IMR-90 (cell line): ENCODE data around the gene APC. TPM values are rescaled to one million over a fixed set of nuclear protein-coding genes. Genes with fewer than 3 reads are reported as not detected.

Experiments
- ATAC-seq: fragments of 200-7000 bp; cut with Tn5 transposase; 2 replicates; pipeline ENCODE4 v1.9.1; 2020; ENCODE audit warnings: low read depth, mild to moderate bottlenecking, moderate library complexity
- BruUV-seq: library from RNA; stranded (reverse); fragments of 400-500 nt; replicated peaks from 2 replicates; lab custom pipeline; 2021; lab: Mats Ljungman, UMichigan
- CTCF ChIA-PET: fragments of 300-600 bp; formaldehyde crosslinking; extraction: SDS; loops from one replicate; lab custom pipeline; 2021; ENCODE audit warnings: antibody characterized with exemption; lab: Yijun Ruan, JAX
- POLR2A ChIA-PET: fragments of 300-600 bp; sonication (Branson Sonifier 250); formaldehyde crosslinking; loops from one replicate; lab custom pipeline; 2022; ENCODE audit warnings: antibody characterized with exemption; ENCODE audit not compliant: unreplicated experiment; lab: Charles Lee
- DNase-seq: peaks from one replicate; pipeline ENCODE4 v3.0.0; 2013
- H2AFZ ChIP-seq: replicated peaks from 2 replicates; pipeline ENCODE3; 2013; ENCODE audit warnings: low read length, mild to moderate bottlenecking; ENCODE audit not compliant: poor library complexity
- H2AK5ac ChIP-seq: 2 replicates; pipeline ENCODE4 v1.6.1; 2013; ENCODE audit warnings: low read depth, low read length, inconsistent platforms
- H2AK9ac ChIP-seq: replicated peaks from 2 replicates; pipeline ENCODE3; 2013; ENCODE audit warnings: mild to moderate bottlenecking, low read depth, low read length, moderate library complexity; ENCODE audit not compliant: poor library complexity
- H2BK120ac ChIP-seq: 2 replicates; pipeline ENCODE4 v1.6.1; 2013; ENCODE audit warnings: low read depth, low read length, inconsistent platforms
- H2BK15ac ChIP-seq: 3 replicates; pipeline ENCODE4 v1.6.1; 2013; ENCODE audit warnings: low read depth, low read length, inconsistent platforms
- H2BK20ac ChIP-seq: 2 replicates; pipeline ENCODE4 v1.6.1; 2013; ENCODE audit warnings: low read depth, mild to moderate bottlenecking, inconsistent platforms, low read length, moderate library complexity
- H2BK5ac ChIP-seq: 2 replicates; pipeline ENCODE4 v1.6.1; 2013; ENCODE audit warnings: mild to moderate bottlenecking, low read depth, low read length, inconsistent platforms; ENCODE audit not compliant: poor library complexity, severe bottlenecking
- H3K14ac ChIP-seq: replicated peaks from 2 replicates; pipeline ENCODE4 v1.6.1; 2013; ENCODE audit warnings: low read depth, low read length, inconsistent platforms
- H3K18ac ChIP-seq: 2 replicates; pipeline ENCODE4 v1.6.1; 2013; ENCODE audit warnings: low read depth, low read length, control low read depth
- H3K23ac ChIP-seq: 2 replicates; pipeline ENCODE4 v1.6.1; 2013; ENCODE audit warnings: low read depth, low read length, inconsistent platforms
- H3K27ac ChIP-seq: 2 replicates; pipeline ENCODE4 v1.5.1; 2013; ENCODE audit warnings: mild to moderate bottlenecking, control low read depth, low read length; ENCODE audit not compliant: insufficient read depth
- H3K27me3 ChIP-seq: 2 replicates; pipeline ENCODE4 v1.6.1; 2013; ENCODE audit warnings: low read length; ENCODE audit not compliant: control insufficient read depth, insufficient read depth
- H3K36me3 ChIP-seq: 2 replicates; pipeline ENCODE4 v1.6.1; 2013; ENCODE audit warnings: low read length, mixed read lengths; ENCODE audit not compliant: control insufficient read depth, insufficient read depth
- H3K4ac ChIP-seq: 2 replicates; pipeline ENCODE4 v1.6.1; 2013; ENCODE audit warnings: low read depth, low read length, inconsistent platforms
- H3K4me1 ChIP-seq: 2 replicates; pipeline ENCODE4 v1.6.1; 2013; ENCODE audit warnings: low read length, mixed read lengths; ENCODE audit not compliant: control insufficient read depth, insufficient read depth
- H3K4me2 ChIP-seq: 2 replicates; pipeline ENCODE4 v1.6.1; 2013; ENCODE audit warnings: low read depth, mild to moderate bottlenecking, control low read depth, low read length, moderate library complexity
- H3K4me3 ChIP-seq: 2 replicates; pipeline ENCODE4 v1.5.1; 2013; ENCODE audit warnings: low read depth, mild to moderate bottlenecking, control low read depth, low read length, moderate library complexity; ENCODE audit not compliant: insufficient read depth
- H3K56ac ChIP-seq: 2 replicates; pipeline ENCODE4 v1.6.1; 2013; ENCODE audit warnings: low read length, inconsistent platforms; ENCODE audit not compliant: insufficient read depth; ENCODE audit errors: extremely low read depth
- H3K79me1 ChIP-seq, 2 experiments: 2 replicates each; pipeline ENCODE4 v1.6.1; 2013; ENCODE audit warnings: low read length in 2 of 2, inconsistent platforms in 1 of 2, low read depth in 1 of 2
- H3K9ac ChIP-seq: 2 replicates; pipeline ENCODE4 v1.6.1; 2013; ENCODE audit warnings: low read depth, low read length, control low read depth
- H3K9me1 ChIP-seq: 2 replicates; pipeline ENCODE4 v1.6.1; 2013; ENCODE audit warnings: low read length, inconsistent platforms; ENCODE audit not compliant: insufficient read depth
- H3K9me3 ChIP-seq: 2 replicates; pipeline ENCODE4 v1.6.1; 2013; ENCODE audit warnings: low read length; ENCODE audit not compliant: control insufficient read depth, insufficient read depth
- H4K20me1 ChIP-seq: 2 replicates; pipeline ENCODE4 v1.6.1; 2013; ENCODE audit warnings: low read length, inconsistent platforms; ENCODE audit not compliant: insufficient read depth
- H4K5ac ChIP-seq: 2 replicates; pipeline ENCODE4 v1.6.1; 2013; ENCODE audit warnings: mild to moderate bottlenecking, low read depth, low read length, control low read depth
- H4K8ac ChIP-seq, 2 experiments: 2 replicates each; pipeline ENCODE4 v1.6.1; 2013; ENCODE audit warnings: low read depth in 2 of 2, low read length in 2 of 2, control low read depth in 1 of 2, inconsistent platforms in 1 of 2
- H4K91ac ChIP-seq: 2 replicates; pipeline ENCODE4 v1.6.1; 2013; ENCODE audit warnings: low read depth, low read length, inconsistent platforms; ENCODE audit not compliant: insufficient read depth
- BHLHE40 ChIP-seq: fragments of 150-350 bp; IDR thresholded peaks from 2 replicates; pipeline ENCODE4 v1.6.1; 2016; ENCODE audit warnings: mild to moderate bottlenecking, low read depth, low read length
- CHD1 ChIP-seq: IDR thresholded peaks from 2 replicates; pipeline ENCODE4 v1.6.1; 2012; ENCODE audit warnings: low read depth, low read length, improper control_type of control experiment
- MAFK ChIP-seq: IDR thresholded peaks from 2 replicates; pipeline ENCODE4 v1.6.1; 2012; ENCODE audit warnings: low read depth, low read length, improper control_type of control experiment
- MAZ ChIP-seq: IDR thresholded peaks from 2 replicates; pipeline ENCODE4 v1.6.1; 2012; ENCODE audit warnings: low read depth, mild to moderate bottlenecking, low read length, improper control_type of control experiment, moderate library complexity, borderline replicate concordance
- MXI1 ChIP-seq: IDR thresholded peaks from 2 replicates; pipeline ENCODE4 v1.6.1; 2012; ENCODE audit warnings: low read depth, mild to moderate bottlenecking, low read length, moderate library complexity, borderline replicate concordance
- NFE2L2 ChIP-seq: fragments of 150-350 bp; IDR thresholded peaks from 2 replicates; pipeline ENCODE4 v1.6.1; 2016; ENCODE audit warnings: low read depth, mild to moderate bottlenecking, low read length
- RAD21 ChIP-seq: IDR thresholded peaks from 2 replicates; pipeline ENCODE4 v1.6.1; 2012; ENCODE audit warnings: low read length, improper control_type of control experiment
- RCOR1 ChIP-seq: IDR thresholded peaks from 2 replicates; pipeline ENCODE4 v1.6.1; 2012; ENCODE audit warnings: mild to moderate bottlenecking, low read length, improper control_type of control experiment; ENCODE audit not compliant: insufficient replicate concordance
- WGBS, 2 experiments: methylation state at CpG; one replicate each; pipeline versions ENCODE4 v1.1.5 to v1.1.7; 2013; ENCODE audit warnings: missing lambda C conversion rate in 2 of 2; ENCODE audit not compliant: insufficient read length in 1 of 2; ENCODE audit errors: extremely low coverage in 2 of 2; 5-methylcytosine and 5-hydroxymethylcytosine counted together
- dilution Hi-C: fragments of 300-500 bp; cut with HindIII; formaldehyde crosslinking; loops from one replicate; pipeline ENCODE4 v1.14.3; 2018; ENCODE audit warnings: low sequenced_read_pairs; ENCODE audit not compliant: unreplicated experiment
- in situ Hi-C: fragments of 300-500 bp; cut with MboI; formaldehyde crosslinking; loops from 3 replicates; pipeline ENCODE4 v1.14.3; 2019; ENCODE audit warnings: low sequenced_read_pairs, inconsistent platforms, mixed read lengths
- intact Hi-C: fragments of 100-400 bp; cut with micrococcal nuclease; formaldehyde crosslinking; loops from 2 replicates; pipeline ENCODE4 v1.10.0; 2022
- polyA plus RNA-seq, 3 experiments: library from polyadenylated mRNA; depleted of rRNA; stranded (reverse); fragments of >200 nt; gene quantifications; 2 replicates each; pipeline ENCODE4 v1.2.3, GENCODE V29; 2012; ENCODE audit warnings: low replicate concordance in 1 of 3
- total RNA-seq: library from RNA; depleted of rRNA; stranded (reverse); fragments of >200 nt; gene quantifications from 2 replicates; pipeline ENCODE4 v1.2.3, GENCODE V29; 2012

APC gene
- total and polyA plus RNA-seq, 2 of the 4 experiments (the other 2 are of a cell fraction) = 7.3 to 58.4 TPM

- dilution Hi-C loops = no loop called here
- Histone ChIP-seq H2AK9ac (no peak overlapping the region), H3K4me1 (peaks cover 3% of the 10 kb centered on the region; the same call in 1 of the 2 replicates), H3K79me1 (peaks cover 11 to 34% of the 10 kb centered on the region in 2 experiments), H3K23ac (no peak overlapping the region), H3K9me3 (no peaks in the 10 kb centered on the region), H4K8ac (no peak overlapping the region), H2BK15ac (no peak overlapping the region), H2BK5ac (no peak overlapping the region), H3K27ac (no peak overlapping the region), H3K9me1 (peaks cover 3% of the 10 kb centered on the region; the same call in 1 of the 2 replicates), H3K4ac (no peak overlapping the region), H4K91ac (no peak overlapping the region), H3K36me3 (peaks cover 33% of the 10 kb centered on the region), H2AFZ (no peak overlapping the region), H3K14ac (no peak overlapping the region), H3K4me2 (no peak overlapping the region), H3K18ac (no peak overlapping the region), H3K56ac (no peak overlapping the region), H4K5ac (no peak overlapping the region), H3K4me3 (no peak overlapping the region), H3K27me3 (no peaks in the 10 kb centered on the region), H2AK5ac (no peak overlapping the region), H2BK20ac (no peak overlapping the region), H4K20me1 (no peaks in the 10 kb centered on the region; the same call in 1 of the 2 replicates), H2BK120ac (no peak overlapping the region), H3K9ac (no peak overlapping the region)
- ChIA-PET CTCF (no interaction called here), POLR2A (no interaction called here)
- BruUV-seq = no TSS peak
- no peak for ATAC-seq
- WGBS, 2 experiments = 100% methylated on average over 3 of the region's 3 CpGs; no CpG with 5 or more reads in 1 of the 2 experiments
- no peak for DNase-seq
- intact Hi-C loops = no loop called here
- TF ChIP-seq RAD21 (no peak), NFE2L2 (no peak), MXI1 (no peak), RCOR1 (no peak), CHD1 (no peak), MAFK (no peak), BHLHE40 (no peak), MAZ (no peak)
- in situ Hi-C loops = no loop called here
Observed at GRCh38 chr5:112869948-112870347, 132.3 kb downstream of the APC start.
